Prostate gland (tissue), 2 donors: ENCODE results near the gene SPATA20. TPM values are rescaled to one million over a fixed set of nuclear protein-coding genes. Genes with fewer than 3 reads are reported as not detected.

Experiments
- DNase-seq: peaks from one replicate; pipeline ENCODE4 v3.0.0-alpha.2; 2019; ENCODE audit warnings: low spot score
- H3K27ac ChIP-seq, 2 donors: fragments of 200-600 bp; sonication (generic); 2 replicates each; pipeline ENCODE4 v1.5.1; 2017 to 2019
- H3K27me3 ChIP-seq: fragments of 200-600 bp; sonication (generic); replicated peaks from 2 replicates; pipeline ENCODE4 v1.5.1; 2019; ENCODE audit not compliant: insufficient read depth
- H3K36me3 ChIP-seq, 2 donors: fragments of 200-600 bp; sonication (generic); 1 replicate in 1 of 2; 2 replicates in 1 of 2; pipeline versions ENCODE4 v1.5.1 to v1.8.1; 2017 to 2019
- H3K4me1 ChIP-seq: fragments of 200-600 bp; sonication (generic); replicated peaks from 2 replicates; pipeline ENCODE4 v1.5.1; 2019
- H3K4me3 ChIP-seq, 2 donors: fragments of 200-600 bp; sonication (generic); 2 replicates each; pipeline ENCODE4 v1.5.1; 2017 to 2019
- H3K9me3 ChIP-seq: fragments of 200-600 bp; sonication (generic); 2 replicates; pipeline ENCODE4 v1.5.1; 2017
- POLR2A ChIP-seq: fragments of 450-650 bp; IDR thresholded peaks from one replicate; pipeline ENCODE4 v1.6.1; 2016; ENCODE audit warnings: antibody characterized with exemption, mild to moderate bottlenecking
- POLR2AphosphoS5 ChIP-seq: sonication (generic); formaldehyde crosslinking; IDR thresholded peaks from one replicate; pipeline ENCODE4 v1.6.1; 2017; ENCODE audit warnings: antibody characterized with exemption
- WGBS: methylation state at CpG from one replicate; pipeline ENCODE4 v1.1.5; 2018; 5-methylcytosine and 5-hydroxymethylcytosine counted together
- intact Hi-C: fragments of 100-400 bp; cut with DNase I; formaldehyde crosslinking; loops from one replicate; pipeline ENCODE4 v1.14.2; 2022
- total RNA-seq, 2 donors: library from RNA; depleted of rRNA; stranded (reverse); fragments of >200 nt; gene quantifications; one replicate each; pipeline ENCODE4 v1.1.0, GENCODE V29; 2016
- TF ChIP-seq, protein P1 (sequence below), 4 experiments: fragments of 200-600 bp in 2 of 4; fragments of 450-650 bp in 2 of 4; sonication (generic) in 2 of 4; IDR thresholded peaks; 1 replicate in 3 of 4; 2 replicates in 1 of 4; pipeline ENCODE4 v1.5.1; 2016 to 2019; ENCODE audit warnings: antibody characterized with exemption in 4 of 4, mild to moderate bottlenecking in 2 of 4, moderate library complexity in 2 of 4

SPATA20 gene
- total RNA-seq, 2 donors from 2014 or later, result 188 to 208 TPM

DNA sequence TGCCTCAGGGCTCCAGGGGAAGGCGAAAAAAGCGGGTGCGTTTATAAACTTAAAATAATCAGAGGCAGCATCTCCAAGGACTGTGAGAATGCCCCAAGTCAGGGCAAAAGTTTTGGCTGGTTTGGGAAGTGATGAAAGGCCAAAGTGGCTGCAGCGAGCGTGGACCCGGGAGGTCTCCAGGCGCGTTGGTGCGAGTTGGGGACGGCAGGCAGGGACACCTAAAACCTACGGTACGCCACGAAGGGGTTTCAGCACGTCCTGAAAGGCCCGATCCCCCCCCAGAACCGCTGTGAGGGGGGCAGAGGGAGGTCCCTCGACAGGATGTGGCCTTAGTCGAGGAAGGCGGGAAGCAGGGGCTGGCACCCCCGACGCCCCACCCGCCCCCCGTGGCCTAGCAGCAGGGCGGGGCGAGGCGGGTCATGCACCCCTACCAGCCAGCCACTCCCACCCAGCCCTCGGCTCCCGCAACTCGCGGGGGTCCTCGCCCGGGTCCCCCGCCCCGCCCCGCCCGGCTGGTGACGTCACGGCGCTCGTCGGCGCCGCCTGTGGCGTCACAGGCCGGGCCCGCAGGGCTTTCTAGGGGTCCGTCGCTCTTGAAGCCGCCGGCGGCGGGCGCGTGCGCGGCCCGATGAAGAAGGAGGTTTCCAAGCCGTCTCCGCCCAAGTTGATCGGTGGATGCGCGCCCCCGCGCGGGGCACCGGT lies 39.0 kb upstream of the SPATA20 start, which contains the start of gene MYCBPAP:
TSS of gene MYCBPAP (plus strand) at position 569 of the 702 bp plus-strand sequence. CDS start 236 bp downstream, outside the sequence.
- Histone ChIP-seq H3K9me3 (no peaks in the 10 kb centered on the region), H3K4me3 (peak within 1 kb of the TSS; percentile 53 to 59), H3K36me3 (no peaks in the 10 kb centered on the region), H3K27ac (peak within 1 kb of the TSS; percentile 77 to 85), H3K27me3 (no peaks in the 10 kb centered on the region), H3K4me1 (no peaks in the 10 kb centered on the region)
- intact Hi-C loops, result no loop called here
- 5% methylated on average over 51 of the region's 66 CpGs for WGBS
- TF ChIP-seq POLR2AphosphoS5 (peak; percentile 31), POLR2A (peak; percentile 38)
- TF ChIP-seq, protein P1, sequence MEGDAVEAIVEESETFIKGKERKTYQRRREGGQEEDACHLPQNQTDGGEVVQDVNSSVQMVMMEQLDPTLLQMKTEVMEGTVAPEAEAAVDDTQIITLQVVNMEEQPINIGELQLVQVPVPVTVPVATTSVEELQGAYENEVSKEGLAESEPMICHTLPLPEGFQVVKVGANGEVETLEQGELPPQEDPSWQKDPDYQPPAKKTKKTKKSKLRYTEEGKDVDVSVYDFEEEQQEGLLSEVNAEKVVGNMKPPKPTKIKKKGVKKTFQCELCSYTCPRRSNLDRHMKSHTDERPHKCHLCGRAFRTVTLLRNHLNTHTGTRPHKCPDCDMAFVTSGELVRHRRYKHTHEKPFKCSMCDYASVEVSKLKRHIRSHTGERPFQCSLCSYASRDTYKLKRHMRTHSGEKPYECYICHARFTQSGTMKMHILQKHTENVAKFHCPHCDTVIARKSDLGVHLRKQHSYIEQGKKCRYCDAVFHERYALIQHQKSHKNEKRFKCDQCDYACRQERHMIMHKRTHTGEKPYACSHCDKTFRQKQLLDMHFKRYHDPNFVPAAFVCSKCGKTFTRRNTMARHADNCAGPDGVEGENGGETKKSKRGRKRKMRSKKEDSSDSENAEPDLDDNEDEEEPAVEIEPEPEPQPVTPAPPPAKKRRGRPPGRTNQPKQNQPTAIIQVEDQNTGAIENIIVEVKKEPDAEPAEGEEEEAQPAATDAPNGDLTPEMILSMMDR (IDR thresholded peaks at IDR 0.05), result peak in 3 of 4 experiments; percentile 18 to 44 (median 20)
- DNase-seq, result peak; percentile 74

- peak overlapping the region; percentile 53 to 59 for H3K4me3 ChIP-seq
- H3K4me1 ChIP-seq, result no peaks in the 10 kb centered on the region
- intact Hi-C loops, result no loop called here
- H3K27me3 ChIP-seq, result no peaks in the 10 kb centered on the region
- peak overlapping the region; percentile 77 to 85 for H3K27ac ChIP-seq
- no peaks in the 10 kb centered on the region for H3K36me3 ChIP-seq
- WGBS, result 42% methylated on average over 26 of the region's 32 CpGs
- DNase-seq, result no peak
- no peaks in the 10 kb centered on the region for H3K9me3 ChIP-seq
- TF ChIP-seq, protein P1 (IDR thresholded peaks at IDR 0.05), result peak in 1 of 4 experiments; percentile 3
- no peak for TF ChIP-seq POLR2A
These were observed 38.2 kb upstream of the SPATA20 start for GRCh38 chr17:50508573-50509460.

DNA sequence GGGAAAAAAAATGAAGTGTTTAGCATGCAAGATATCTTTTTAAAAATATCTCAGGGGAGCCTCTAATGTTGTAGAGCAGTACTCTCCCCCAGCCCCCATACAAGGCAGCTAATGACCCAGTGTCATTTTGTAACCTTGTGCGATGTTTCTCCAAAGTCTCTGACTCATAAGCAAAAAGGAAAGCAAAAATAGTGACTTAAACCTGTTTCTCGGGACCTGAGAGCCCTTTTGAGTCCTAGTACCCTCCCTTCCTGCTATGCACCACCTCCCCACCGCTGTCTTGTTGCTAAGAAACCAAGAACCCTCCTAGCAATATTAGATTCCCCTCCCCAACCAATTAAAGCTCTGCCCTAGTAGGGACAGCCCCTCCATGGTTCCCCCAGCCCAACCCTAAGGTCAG lies 35.9 kb upstream of the SPATA20 start:
- Histone ChIP-seq H3K27me3 (no peaks in the 10 kb centered on the region), H3K4me3 (no peak overlapping the region), H3K4me1 (no peaks in the 10 kb centered on the region), H3K36me3 (no peaks in the 10 kb centered on the region), H3K27ac (peak overlapping the region; percentile 2 to 48), H3K9me3 (no peaks in the 10 kb centered on the region)
- intact Hi-C loops, result no loop called here
- DNase-seq, result no peak
- WGBS, result 22% methylated on average over 3 of the region's 3 CpGs
- TF ChIP-seq POLR2A (no peak), POLR2AphosphoS5 (no peak)
- TF ChIP-seq, protein P1 (IDR thresholded peaks at IDR 0.05), result no peak

- Histone ChIP-seq H3K36me3 (no peaks in the 10 kb centered on the region), H3K27me3 (no peaks in the 10 kb centered on the region), H3K9me3 (no peaks in the 10 kb centered on the region), H3K27ac (no peak overlapping the region), H3K4me3 (no peak overlapping the region), H3K4me1 (no peaks in the 10 kb centered on the region)
- no peak for TF ChIP-seq POLR2AphosphoS5
- TF ChIP-seq, protein P1 (IDR thresholded peaks at IDR 0.05), result no peak
- TF ChIP-seq POLR2A, result no peak
- 51% methylated on average over 4 of the region's 4 CpGs for WGBS
- no peak for DNase-seq
- intact Hi-C loops, result no loop called here
These were observed 33.5 kb upstream of the SPATA20 start for GRCh38 chr17:50513495-50513894.
